OCI-LY7 (cell line): Measurements from ENCODE around the gene IPP.

ENCODE experiments used
- CTCF ChIP-seq: fragments of 200-600 bp; sonication (generic); conservative IDR thresholded peaks from 2 replicates; pipeline ENCODE4 v1.5.1; 2014; ENCODE audit warnings: mild to moderate bottlenecking, antibody characterized with exemption, low read length, moderate library complexity, mixed read lengths
- EZH2phosphoT487 ChIP-seq: fragments of 200-600 bp; sonication (generic); IDR thresholded peaks from 2 replicates; pipeline ENCODE4 v1.6.1; 2018; ENCODE audit warnings: low read depth, borderline replicate concordance, mild to moderate bottlenecking, mixed run types, antibody characterized with exemption, low read length, moderate library complexity, mixed read lengths

- no peak for TF ChIP-seq EZH2phosphoT487
- TF ChIP-seq CTCF = peak; percentile 72
These were observed 64.5 kb downstream of the IPP start for GRCh38 chr1:45686015-45686287.
